Mammary epithelial cell (primary cell): ENCODE data around the gene STX18.

Experiments used
- EZH2 ChIP-seq: IDR thresholded peaks from 2 replicates; pipeline ENCODE4 v1.6.1; 2012; ENCODE audit warnings: low read length, inconsistent platforms, borderline replicate concordance
- TF ChIP-seq, protein P1 (sequence below), 2 donors: IDR thresholded peaks in 1 of 2; conservative IDR thresholded peaks in 1 of 2; 2 replicates each; pipeline ENCODE4 v1.5.1; 2011 to 2012; ENCODE audit warnings: inconsistent platforms in 2 of 2, low read length in 2 of 2, mild to moderate bottlenecking in 2 of 2, control low read depth in 1 of 2, low read depth in 1 of 2; ENCODE audit not compliant: insufficient read depth in 1 of 2; ENCODE audit errors: extremely low read depth in 1 of 2

GRCh38 chr4:4560136-4560535 lies 18.3 kb upstream of the STX18 start:
- TF ChIP-seq EZH2, result no peak
- TF ChIP-seq, protein P1, sequence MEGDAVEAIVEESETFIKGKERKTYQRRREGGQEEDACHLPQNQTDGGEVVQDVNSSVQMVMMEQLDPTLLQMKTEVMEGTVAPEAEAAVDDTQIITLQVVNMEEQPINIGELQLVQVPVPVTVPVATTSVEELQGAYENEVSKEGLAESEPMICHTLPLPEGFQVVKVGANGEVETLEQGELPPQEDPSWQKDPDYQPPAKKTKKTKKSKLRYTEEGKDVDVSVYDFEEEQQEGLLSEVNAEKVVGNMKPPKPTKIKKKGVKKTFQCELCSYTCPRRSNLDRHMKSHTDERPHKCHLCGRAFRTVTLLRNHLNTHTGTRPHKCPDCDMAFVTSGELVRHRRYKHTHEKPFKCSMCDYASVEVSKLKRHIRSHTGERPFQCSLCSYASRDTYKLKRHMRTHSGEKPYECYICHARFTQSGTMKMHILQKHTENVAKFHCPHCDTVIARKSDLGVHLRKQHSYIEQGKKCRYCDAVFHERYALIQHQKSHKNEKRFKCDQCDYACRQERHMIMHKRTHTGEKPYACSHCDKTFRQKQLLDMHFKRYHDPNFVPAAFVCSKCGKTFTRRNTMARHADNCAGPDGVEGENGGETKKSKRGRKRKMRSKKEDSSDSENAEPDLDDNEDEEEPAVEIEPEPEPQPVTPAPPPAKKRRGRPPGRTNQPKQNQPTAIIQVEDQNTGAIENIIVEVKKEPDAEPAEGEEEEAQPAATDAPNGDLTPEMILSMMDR (conservative IDR thresholded peaks at IDR 0.05 in 1 of 2, IDR thresholded peaks at IDR 0.05 in 1 of 2; ENCODE audit: extremely low read depth in 1 of 2, insufficient read depth in 1 of 2, low read depth in 1 of 2, low read length in 2 of 2), result no peak
